Putamen (tissue), 1 donor: ENCODE measurements around the gene ATXN2.
"Not testable (repeated sequence)": the region's sequence is repeated elsewhere in the genome, so short reads cannot be mapped to it uniquely, and the experiment has no call there.

Experiments
- DNase-seq: peaks from one replicate; pipeline ENCODE4 v3.0.0-alpha.2; 2016; ENCODE audit warnings: low spot score

ATXN2 gene

GRCh38 chr12:111414711-111415252 is 184.3 kb downstream of the ATXN2 start:
- DNase-seq: no peak

- DNase-seq: no peak
Observed at GRCh38 chr12:111413442-111414086, 185.6 kb downstream of the ATXN2 start.

GRCh38 chr12:111412830-111413441 is 186.2 kb downstream of the ATXN2 start:
- DNase-seq: no peak

GRCh38 chr12:111412007-111412829 is 186.9 kb downstream of the ATXN2 start:
- no peak for DNase-seq

GRCh38 chr12:111411185-111411764 is 187.8 kb downstream of the ATXN2 start:
- DNase-seq: no peak

GRCh38 chr12:111410431-111411184 is 188.5 kb downstream of the ATXN2 start:
- DNase-seq: no peak

GRCh38 chr12:111409780-111410430 is 189.2 kb downstream of the ATXN2 start:
- no peak for DNase-seq

- DNase-seq: no peak
Observed at GRCh38 chr12:111409403-111409779, 189.7 kb downstream of the ATXN2 start.

GRCh38 chr12:111408686-111409402 is 190.3 kb downstream of the ATXN2 start:
- no peak for DNase-seq

GRCh38 chr12:111408116-111408440 is 191.0 kb downstream of the ATXN2 start:
- DNase-seq: no peak

- DNase-seq: no peak
Observed at GRCh38 chr12:111407377-111408115, 191.6 kb downstream of the ATXN2 start.

GRCh38 chr12:111406474-111407376 is 192.4 kb downstream of the ATXN2 start:
- no peak for DNase-seq

- no peak for DNase-seq
Observed at GRCh38 chr12:111405859-111406473, 193.1 kb downstream of the ATXN2 start, which contains the start of gene SH2B3. Gene SH2B3, plus strand, starts transcription at chr12:111405923. Its CDS starts 12,223 bp downstream, at chr12:111418146.

- peak; percentile 88 for DNase-seq
Observed at GRCh38 chr12:111405149-111405858, 193.8 kb downstream of the ATXN2 start.

- no peak for DNase-seq
Observed at GRCh38 chr12:111404362-111405148, 194.6 kb downstream of the ATXN2 start.

GRCh38 chr12:111402490-111402824 is 196.7 kb downstream of the ATXN2 start:
- not testable (repeated sequence) for DNase-seq
